ENCODE results near the gene MED31. TPM values are rescaled to one million over a fixed set of nuclear protein-coding genes. Genes with fewer than 3 reads are reported as not detected.

The MED31 gene
- total and polyA plus RNA-seq, 2 experiments from 2014 or later: 5.5 to 49.3 TPM

DNA sequence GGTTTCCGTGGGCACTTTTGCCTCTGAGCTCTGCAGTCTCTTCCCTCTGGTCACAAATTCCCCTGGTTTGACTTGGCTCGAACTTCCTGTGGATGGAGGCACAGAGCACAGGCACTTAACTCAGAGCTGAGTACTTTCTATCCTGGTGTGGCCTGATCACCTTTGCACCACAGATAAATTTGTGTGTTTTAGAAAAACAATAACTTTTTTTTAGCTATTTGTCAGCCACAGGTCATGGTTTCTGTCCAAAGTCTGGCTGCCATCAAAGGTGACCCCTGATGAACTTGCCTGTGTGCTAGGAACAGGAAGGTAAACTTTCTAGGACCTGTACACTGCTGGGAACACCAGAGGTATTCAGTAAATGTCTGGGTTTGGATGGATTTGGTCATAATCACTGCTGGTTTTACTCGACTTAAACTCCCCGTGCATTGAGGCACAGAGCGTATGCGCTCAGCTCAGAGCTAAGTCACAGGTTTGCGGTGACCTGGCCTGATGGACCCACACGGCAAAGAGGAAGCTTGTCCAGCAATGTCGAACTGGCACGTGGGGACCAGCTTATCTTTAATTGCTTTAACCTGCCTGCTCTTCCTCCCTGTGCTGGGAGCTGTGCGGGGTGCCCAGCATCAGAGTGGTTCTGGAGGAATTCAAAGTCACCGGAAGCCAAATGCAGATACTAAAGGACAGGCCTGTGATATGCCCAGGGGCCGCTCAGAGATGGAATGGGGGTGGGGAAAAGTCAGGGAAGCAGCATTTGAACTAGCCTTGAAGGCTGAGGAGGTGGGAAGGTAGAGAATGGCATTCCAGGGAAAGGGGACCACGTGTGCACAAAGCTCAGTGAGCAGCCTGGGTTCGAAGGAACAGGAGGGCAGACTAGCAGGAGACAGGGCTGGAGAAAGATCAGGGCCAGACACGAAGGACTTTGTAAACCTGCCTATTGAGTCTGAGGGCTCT, 48.9 kb upstream of the MED31 start (continued):
- no peak for TF ChIP-seq NANOG (IDR thresholded peaks at IDR 0.05; ENCODE audit: borderline replicate concordance)
- no peak for TF ChIP-seq JUNB (IDR thresholded peaks at IDR 0.05; ENCODE audit: unreplicated experiment)
- TF ChIP-seq CREB1 (CRISPR knock-in tag; IDR thresholded peaks at IDR 0.05; ENCODE audit: low read depth): no peak
- TF ChIP-seq STAT1 (IDR thresholded peaks at IDR 0.05; ENCODE audit: unreplicated experiment): no peak
- no peak for TF ChIP-seq ZNF331 (CRISPR knock-in tag; IDR thresholded peaks at IDR 0.05; ENCODE audit: low read depth)
- TF ChIP-seq, protein P1, sequence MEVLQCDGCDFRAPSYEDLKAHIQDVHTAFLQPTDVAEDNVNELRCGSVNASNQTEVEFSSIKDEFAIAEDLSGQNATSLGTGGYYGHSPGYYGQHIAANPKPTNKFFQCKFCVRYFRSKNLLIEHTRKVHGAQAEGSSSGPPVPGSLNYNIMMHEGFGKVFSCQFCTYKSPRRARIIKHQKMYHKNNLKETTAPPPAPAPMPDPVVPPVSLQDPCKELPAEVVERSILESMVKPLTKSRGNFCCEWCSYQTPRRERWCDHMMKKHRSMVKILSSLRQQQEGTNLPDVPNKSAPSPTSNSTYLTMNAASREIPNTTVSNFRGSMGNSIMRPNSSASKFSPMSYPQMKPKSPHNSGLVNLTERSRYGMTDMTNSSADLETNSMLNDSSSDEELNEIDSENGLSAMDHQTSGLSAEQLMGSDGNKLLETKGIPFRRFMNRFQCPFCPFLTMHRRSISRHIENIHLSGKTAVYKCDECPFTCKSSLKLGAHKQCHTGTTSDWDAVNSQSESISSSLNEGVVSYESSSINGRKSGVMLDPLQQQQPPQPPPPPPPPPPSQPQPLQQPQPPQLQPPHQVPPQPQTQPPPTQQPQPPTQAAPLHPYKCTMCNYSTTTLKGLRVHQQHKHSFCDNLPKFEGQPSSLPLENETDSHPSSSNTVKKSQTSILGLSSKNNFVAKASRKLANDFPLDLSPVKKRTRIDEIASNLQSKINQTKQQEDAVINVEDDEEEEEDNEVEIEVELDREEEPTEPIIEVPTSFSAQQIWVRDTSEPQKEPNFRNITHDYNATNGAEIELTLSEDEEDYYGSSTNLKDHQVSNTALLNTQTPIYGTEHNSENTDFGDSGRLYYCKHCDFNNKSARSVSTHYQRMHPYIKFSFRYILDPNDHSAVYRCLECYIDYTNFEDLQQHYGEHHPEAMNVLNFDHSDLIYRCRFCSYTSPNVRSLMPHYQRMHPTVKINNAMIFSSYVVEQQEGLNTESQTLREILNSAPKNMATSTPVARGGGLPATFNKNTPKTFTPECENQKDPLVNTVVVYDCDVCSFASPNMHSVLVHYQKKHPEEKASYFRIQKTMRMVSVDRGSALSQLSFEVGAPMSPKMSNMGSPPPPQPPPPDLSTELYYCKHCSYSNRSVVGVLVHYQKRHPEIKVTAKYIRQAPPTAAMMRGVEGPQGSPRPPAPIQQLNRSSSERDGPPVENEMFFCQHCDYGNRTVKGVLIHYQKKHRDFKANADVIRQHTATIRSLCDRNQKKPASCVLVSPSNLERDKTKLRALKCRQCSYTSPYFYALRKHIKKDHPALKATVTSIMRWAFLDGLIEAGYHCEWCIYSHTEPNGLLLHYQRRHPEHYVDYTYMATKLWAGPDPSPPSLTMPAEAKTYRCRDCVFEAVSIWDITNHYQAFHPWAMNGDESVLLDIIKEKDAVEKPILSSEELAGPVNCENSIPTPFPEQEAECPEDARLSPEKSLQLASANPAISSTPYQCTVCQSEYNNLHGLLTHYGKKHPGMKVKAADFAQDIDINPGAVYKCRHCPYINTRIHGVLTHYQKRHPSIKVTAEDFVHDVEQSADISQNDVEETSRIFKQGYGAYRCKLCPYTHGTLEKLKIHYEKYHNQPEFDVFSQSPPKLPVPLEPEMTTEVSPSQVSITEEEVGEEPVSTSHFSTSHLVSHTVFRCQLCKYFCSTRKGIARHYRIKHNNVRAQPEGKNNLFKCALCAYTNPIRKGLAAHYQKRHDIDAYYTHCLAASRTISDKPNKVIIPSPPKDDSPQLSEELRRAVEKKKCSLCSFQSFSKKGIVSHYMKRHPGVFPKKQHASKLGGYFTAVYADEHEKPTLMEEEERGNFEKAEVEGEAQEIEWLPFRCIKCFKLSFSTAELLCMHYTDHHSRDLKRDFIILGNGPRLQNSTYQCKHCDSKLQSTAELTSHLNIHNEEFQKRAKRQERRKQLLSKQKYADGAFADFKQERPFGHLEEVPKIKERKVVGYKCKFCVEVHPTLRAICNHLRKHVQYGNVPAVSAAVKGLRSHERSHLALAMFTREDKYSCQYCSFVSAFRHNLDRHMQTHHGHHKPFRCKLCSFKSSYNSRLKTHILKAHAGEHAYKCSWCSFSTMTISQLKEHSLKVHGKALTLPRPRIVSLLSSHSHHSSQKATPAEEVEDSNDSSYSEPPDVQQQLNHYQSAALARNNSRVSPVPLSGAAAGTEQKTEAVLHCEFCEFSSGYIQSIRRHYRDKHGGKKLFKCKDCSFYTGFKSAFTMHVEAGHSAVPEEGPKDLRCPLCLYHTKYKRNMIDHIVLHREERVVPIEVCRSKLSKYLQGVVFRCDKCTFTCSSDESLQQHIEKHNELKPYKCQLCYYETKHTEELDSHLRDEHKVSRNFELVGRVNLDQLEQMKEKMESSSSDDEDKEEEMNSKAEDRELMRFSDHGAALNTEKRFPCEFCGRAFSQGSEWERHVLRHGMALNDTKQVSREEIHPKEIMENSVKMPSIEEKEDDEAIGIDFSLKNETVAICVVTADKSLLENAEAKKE (CRISPR knock-in tag; IDR thresholded peaks at IDR 0.05): no peak

DNA sequence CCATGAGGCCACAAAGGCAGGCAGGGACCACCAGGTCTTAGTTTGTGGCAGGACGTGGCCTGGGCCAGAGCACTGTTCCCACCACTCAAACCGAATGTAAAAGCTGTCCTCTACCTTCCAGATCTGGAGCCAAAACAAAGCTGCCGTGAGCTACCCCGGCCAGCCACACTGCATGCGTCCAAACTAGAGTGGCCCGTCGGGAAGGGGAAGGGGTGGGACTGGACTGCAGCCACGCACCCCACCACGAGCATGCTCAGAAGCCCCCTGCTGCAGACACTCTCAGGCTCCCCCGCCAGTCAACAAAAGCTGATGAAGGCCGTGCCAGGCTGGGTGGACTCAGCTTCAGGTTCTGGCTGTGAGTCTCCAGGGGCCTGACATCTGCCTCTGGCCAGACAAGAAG, 46.6 kb upstream of the MED31 start:
- H3K27ac Mint-ChIP-seq: no peak overlapping the region
- no peak for TF ChIP-seq CREB1 (CRISPR knock-in tag; IDR thresholded peaks at IDR 0.05; ENCODE audit: low read depth)
- TF ChIP-seq EZH2 (IDR thresholded peaks at IDR 0.05; ENCODE audit: low read depth, unreplicated experiment): no peak
- TF ChIP-seq, protein P2, sequence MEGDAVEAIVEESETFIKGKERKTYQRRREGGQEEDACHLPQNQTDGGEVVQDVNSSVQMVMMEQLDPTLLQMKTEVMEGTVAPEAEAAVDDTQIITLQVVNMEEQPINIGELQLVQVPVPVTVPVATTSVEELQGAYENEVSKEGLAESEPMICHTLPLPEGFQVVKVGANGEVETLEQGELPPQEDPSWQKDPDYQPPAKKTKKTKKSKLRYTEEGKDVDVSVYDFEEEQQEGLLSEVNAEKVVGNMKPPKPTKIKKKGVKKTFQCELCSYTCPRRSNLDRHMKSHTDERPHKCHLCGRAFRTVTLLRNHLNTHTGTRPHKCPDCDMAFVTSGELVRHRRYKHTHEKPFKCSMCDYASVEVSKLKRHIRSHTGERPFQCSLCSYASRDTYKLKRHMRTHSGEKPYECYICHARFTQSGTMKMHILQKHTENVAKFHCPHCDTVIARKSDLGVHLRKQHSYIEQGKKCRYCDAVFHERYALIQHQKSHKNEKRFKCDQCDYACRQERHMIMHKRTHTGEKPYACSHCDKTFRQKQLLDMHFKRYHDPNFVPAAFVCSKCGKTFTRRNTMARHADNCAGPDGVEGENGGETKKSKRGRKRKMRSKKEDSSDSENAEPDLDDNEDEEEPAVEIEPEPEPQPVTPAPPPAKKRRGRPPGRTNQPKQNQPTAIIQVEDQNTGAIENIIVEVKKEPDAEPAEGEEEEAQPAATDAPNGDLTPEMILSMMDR (conservative IDR thresholded peaks at IDR 0.05; ENCODE audit: low read depth in 2 of 2): no peak

More for the DNA sequence above, 46.6 kb upstream of the MED31 start:
- no peaks in the 10 kb centered on the region for H3F3A ChIP-seq (replicated peaks; ENCODE audit: low read depth)
- no peak overlapping the region for H3K27ac ChIP-seq (ENCODE audit: low read depth)
- ATAC-seq (no peak), DNase-seq (ENCODE audit: low spot score) (no peak)
- no peaks in the 10 kb centered on the region for H4K20me1 ChIP-seq (replicated peaks; ENCODE audit: insufficient read depth)
- Mint-ChIP-seq H3K4me3 (no peak overlapping the region), H3K27me3 (ENCODE audit: insufficient read depth, low read depth, poor library complexity) (peaks cover 13% of the 10 kb centered on the region), H3K9me3 (no peaks in the 10 kb centered on the region), H3K4me1 (peaks cover 7% of the 10 kb centered on the region; the same call in 2 of the 3 replicates), H3K36me3 (ENCODE audit: low read depth) (no peaks in the 10 kb centered on the region)
- H3K4me3 ChIP-seq: no peak overlapping the region
- no peaks in the 10 kb centered on the region for H3K27me3 ChIP-seq (ENCODE audit: insufficient read depth)
- H3K36me3 ChIP-seq (ENCODE audit: insufficient read depth): no peaks in the 10 kb centered on the region
- H2AFZ ChIP-seq: no peak overlapping the region
- H3K4me2 ChIP-seq: no peak overlapping the region
- no peaks in the 10 kb centered on the region for H3K79me2 ChIP-seq (replicated peaks; ENCODE audit: insufficient read depth)
- no peaks in the 10 kb centered on the region for H3K9me2 ChIP-seq (ENCODE audit: insufficient read depth)
- H3K4me1 ChIP-seq (ENCODE audit: insufficient read depth): no peaks in the 10 kb centered on the region; the same call in 1 of the 2 replicates
